ENCODE results near the gene XPO5.
A peak's percentile ranks its signal among the peaks of the same experiment; 100 is the strongest.
"Not testable (repeated sequence)": the region's sequence is repeated elsewhere in the genome, so short reads cannot be mapped to it uniquely, and the experiment has no call there.

Gene XPO5

DNA sequence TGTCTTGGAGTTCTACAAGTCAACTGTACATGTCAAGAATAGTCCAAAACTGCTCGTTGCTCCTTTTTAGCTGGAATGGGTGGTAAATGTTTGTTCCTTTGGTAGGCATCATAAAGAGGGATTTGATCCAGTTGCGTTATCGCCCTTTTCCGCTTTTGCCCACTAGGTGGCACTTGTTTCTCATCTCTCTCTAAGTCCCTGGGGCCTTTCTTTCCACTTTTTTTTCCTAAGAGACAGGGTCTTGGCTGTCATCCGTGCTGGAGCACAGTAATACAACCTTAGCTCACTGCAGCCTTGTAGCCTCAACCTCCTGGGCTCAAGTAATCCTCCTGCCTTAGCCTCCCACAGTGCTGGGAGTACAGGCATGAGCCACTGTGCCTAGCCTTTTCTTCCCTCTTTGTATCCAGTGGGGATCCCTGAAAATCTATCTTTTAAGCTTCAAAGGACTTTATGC lies 32.5 kb upstream of the XPO5 start:
- peaks cover 3% of the 10 kb centered on the region for H3K36me3 Mint-ChIP-seq
- no peak overlapping the region for H3K4me3 Mint-ChIP-seq
- no peak overlapping the region for H3K27ac Mint-ChIP-seq
- no peaks in the 10 kb centered on the region for H3K27me3 Mint-ChIP-seq
- H3K9me3 Mint-ChIP-seq (ENCODE audit: low read depth) = no peaks in the 10 kb centered on the region
- peaks cover 1% of the 10 kb centered on the region for H3K4me1 Mint-ChIP-seq (ENCODE audit: low read depth)

DNA sequence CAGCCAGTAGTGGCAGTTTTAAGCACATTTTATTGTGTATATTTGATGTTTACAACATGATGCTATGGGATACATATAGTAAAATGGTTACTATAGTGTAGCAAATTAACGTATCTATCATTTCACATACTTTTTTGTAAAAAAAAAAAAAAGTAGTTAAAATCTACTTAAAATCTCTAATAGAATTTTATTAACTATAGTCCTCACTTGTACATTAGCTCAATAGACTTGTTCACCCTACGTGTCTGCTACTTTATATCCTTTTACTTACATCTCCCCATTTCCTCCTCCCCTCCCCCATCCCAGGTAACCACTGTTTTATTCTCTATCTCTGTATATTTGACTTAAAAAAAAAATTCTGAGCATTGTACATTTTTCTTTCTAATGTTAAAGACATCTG lies 30.2 kb upstream of the XPO5 start:
- Mint-ChIP-seq H3K4me3 (no peak overlapping the region), H3K4me1 (ENCODE audit: low read depth) (peaks cover 1% of the 10 kb centered on the region), H3K9me3 (ENCODE audit: low read depth) (no peaks in the 10 kb centered on the region), H3K36me3 (peaks cover 6% of the 10 kb centered on the region), H3K27ac (no peak overlapping the region), H3K27me3 (no peaks in the 10 kb centered on the region)

DNA sequence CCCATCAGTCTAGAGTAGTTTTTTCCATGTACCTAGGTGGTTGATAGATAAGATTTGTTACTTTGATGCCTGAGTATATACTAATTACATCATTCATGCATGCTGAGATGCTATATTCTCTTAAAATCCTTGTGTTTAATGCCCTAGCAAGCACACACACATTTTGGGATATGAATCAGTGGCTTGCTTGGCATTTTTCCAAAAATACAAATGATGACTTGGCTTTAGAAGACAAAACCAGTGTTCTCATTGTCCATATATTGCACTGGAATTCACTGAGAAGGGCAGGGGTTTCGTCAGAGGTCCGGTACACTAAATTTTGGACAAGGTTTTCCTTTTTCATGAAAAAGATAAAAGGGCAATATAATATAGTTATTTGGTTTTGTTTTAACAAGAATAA lies 28.3 kb upstream of the XPO5 start:
- no peak overlapping the region for H3K4me3 Mint-ChIP-seq
- no peak overlapping the region for H3K27ac Mint-ChIP-seq
- H3K9me3 Mint-ChIP-seq (ENCODE audit: low read depth) = no peaks in the 10 kb centered on the region
- H3K36me3 Mint-ChIP-seq = peaks cover 8% of the 10 kb centered on the region
- no peaks in the 10 kb centered on the region for H3K27me3 Mint-ChIP-seq
- peaks cover 1% of the 10 kb centered on the region for H3K4me1 Mint-ChIP-seq (ENCODE audit: low read depth)

DNA sequence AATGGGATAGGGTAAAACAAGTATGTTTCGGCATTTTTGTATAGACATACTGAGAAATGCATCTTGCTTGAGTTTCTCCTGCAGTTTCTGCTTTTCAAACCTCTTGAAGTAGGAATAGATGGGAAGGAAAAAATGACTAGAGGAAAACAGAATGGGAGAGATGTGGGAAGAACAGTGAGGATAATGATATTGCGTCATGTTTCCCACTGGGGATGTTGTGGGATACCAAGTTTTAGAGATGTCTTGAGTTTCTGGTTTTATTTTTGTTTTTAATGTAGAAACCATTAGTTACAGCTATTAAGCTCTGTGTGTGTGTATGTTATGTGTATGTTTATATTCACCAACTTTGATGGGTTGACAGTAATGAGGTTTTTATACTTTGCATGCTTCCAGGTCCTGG lies 24.8 kb upstream of the XPO5 start:
- H3K4me3 Mint-ChIP-seq = no peak overlapping the region
- H3K27me3 Mint-ChIP-seq = no peaks in the 10 kb centered on the region
- H3K27ac Mint-ChIP-seq = no peak overlapping the region
- H3K4me1 Mint-ChIP-seq (ENCODE audit: low read depth) = no peaks in the 10 kb centered on the region
- peaks cover 8% of the 10 kb centered on the region for H3K36me3 Mint-ChIP-seq
- H3K9me3 Mint-ChIP-seq (ENCODE audit: low read depth) = no peaks in the 10 kb centered on the region

DNA sequence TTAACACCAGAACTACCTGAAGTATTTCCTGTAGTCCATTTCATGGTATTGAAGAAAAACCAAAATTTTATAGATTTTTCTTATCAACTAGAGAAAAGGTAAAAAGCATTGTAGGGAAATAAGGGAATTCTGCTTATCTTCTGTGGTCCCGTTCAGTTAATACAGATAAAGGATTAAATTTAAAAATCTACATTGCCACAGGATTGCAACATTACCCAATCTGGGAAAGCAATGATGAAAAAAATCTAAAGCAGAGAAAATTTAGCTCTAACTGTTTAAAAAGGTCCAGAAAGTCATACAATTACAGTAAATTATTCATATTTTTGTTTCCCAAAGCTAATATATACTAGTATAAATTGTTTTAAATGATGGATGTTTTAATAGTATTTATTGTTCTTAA lies 18.1 kb upstream of the XPO5 start:
- no peaks in the 10 kb centered on the region for H3K9me3 Mint-ChIP-seq (ENCODE audit: low read depth)
- no peaks in the 10 kb centered on the region for H3K27me3 Mint-ChIP-seq
- H3K27ac Mint-ChIP-seq = no peak overlapping the region
- no peak overlapping the region for H3K4me3 Mint-ChIP-seq
- peaks cover 1% of the 10 kb centered on the region for H3K4me1 Mint-ChIP-seq (ENCODE audit: low read depth)
- H3K36me3 Mint-ChIP-seq = peaks cover 10% of the 10 kb centered on the region

DNA sequence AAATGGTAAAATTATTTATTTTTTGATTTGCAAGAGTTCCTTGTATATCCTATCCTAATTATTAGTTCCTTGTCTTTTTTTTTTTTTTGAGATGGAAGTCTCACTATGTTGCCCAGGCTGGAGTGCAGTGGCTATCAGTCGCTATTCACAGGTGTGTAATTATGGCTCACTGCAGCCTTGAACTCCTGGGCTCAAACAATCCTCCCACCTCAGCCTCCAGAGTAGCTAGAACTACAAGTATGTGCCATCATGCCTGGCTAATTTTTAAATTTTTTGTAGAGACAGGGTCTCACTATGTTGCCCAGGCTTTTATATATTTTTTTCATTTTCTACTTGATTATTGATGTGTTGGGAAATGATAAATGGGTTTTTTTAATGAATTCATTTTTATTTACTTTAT lies 13.7 kb upstream of the XPO5 start:
- H3K4me3 Mint-ChIP-seq; H3K27me3 Mint-ChIP-seq; H3K9me3 Mint-ChIP-seq (ENCODE audit: low read depth); H3K27ac Mint-ChIP-seq; H3K36me3 Mint-ChIP-seq: not testable (repeated sequence)
- H3K4me1 Mint-ChIP-seq (ENCODE audit: low read depth) = peaks cover 11% of the 10 kb centered on the region

DNA sequence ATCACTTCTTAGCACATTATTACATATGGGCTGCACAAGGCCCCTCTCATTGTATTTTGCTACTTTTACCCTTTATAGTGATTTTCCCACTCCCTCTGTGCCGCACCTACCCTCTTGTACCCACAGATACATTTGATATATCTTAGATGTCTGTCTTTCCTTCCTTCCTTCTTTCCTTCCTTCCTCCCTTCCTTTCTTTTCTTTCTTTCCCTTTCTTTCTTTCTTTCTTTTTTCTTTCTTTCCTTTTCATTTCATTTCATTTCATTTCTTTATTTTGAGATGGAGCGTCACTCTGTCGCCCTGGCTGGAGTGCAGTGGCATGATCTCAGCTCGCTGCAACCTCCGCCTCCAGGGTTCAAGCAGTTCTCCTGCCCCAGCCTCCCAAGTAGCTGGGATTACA lies 12.4 kb upstream of the XPO5 start:
- Mint-ChIP-seq H3K9me3 (ENCODE audit: low read depth) (no peaks in the 10 kb centered on the region), H3K27ac (no peak overlapping the region), H3K4me3 (no peak overlapping the region), H3K27me3 (no peaks in the 10 kb centered on the region), H3K4me1 (ENCODE audit: low read depth) (peaks cover 25% of the 10 kb centered on the region), H3K36me3 (peaks cover 12% of the 10 kb centered on the region)

DNA sequence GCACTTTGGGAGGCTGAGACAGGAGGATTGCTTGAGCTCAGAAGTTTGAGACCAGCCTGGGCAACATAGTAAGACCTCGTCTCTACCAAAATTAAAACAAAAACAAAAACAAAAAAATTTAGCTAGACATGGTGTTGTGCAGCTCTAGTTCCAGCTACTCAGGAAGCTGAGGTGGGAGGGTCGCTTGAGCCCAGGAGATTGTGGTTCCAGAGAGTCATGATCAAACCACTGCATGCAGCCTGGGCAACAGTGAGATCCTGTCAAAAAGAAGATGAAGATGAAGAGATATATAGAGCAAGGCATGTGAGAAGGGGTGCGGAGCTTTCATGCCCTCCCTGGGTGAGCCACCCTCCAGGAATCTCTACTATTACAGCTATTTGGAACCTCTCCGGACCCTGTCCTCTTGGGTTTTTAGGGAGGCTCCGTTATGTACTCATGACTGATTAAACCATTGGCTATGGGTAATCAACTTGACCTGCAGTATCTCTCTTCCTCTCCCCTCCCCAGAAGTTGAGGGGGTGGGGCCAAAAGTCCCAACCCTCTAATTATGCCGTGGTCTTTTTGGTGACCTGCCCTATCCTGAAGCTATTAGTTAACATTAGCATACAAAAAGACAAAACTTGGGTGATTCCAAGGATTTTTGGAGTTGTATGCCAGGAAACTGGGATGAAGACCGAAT lies 9.2 kb upstream of the XPO5 start:
- Mint-ChIP-seq H3K9me3 (ENCODE audit: low read depth) (no peaks in the 10 kb centered on the region), H3K27me3 (no peaks in the 10 kb centered on the region), H3K4me3 (peak overlapping the region; percentile 45), H3K36me3 (peaks cover 7% of the 10 kb centered on the region), H3K4me1 (ENCODE audit: low read depth) (peaks cover 27% of the 10 kb centered on the region), H3K27ac (peak overlapping the region; percentile 81)

DNA sequence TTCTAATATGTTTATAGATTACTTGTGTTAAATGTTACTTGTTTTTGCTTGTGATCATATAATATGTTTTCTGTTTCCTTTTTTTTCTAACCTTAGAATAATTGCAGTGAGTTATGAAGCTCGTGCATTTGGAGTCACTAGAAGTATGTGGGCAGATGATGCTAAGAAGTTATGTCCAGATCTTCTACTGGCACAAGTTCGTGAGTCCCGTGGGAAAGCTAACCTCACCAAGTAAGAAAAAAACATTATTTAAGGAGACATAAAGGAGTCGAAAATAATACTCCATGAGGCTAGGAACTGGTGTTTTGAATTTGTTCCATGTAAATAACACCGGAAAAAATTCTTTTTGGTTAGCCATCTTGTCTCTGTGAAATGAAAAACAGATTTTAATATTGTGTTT lies 7.1 kb upstream of the XPO5 start:
- H3K4me1 Mint-ChIP-seq (ENCODE audit: low read depth) = peaks cover 41% of the 10 kb centered on the region

DNA sequence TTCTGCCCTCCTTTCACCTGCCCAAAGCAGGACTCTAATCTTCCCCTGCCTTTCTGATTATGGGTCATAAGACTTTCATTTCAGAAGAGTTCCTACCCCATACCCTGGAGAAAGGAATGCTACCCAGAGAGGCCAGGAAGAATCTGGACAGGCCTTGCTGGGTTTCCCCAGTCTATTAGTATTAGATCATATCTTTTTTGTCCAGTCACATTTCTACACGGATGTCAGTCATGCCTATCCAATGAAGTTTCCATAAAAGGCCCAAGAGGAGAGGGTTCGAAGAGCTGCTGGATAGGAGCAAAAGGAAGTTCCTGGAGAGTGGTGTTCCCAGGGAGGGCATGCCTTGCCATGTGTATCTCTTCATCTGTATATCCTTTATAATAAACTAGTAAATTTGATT lies 3.3 kb upstream of the XPO5 start:
- no peak overlapping the region for H3K27ac Mint-ChIP-seq
- no peaks in the 10 kb centered on the region for H3K9me3 Mint-ChIP-seq (ENCODE audit: low read depth)
- no peaks in the 10 kb centered on the region for H3K36me3 Mint-ChIP-seq
- peak overlapping the region; percentile 75 for H3K4me3 Mint-ChIP-seq
- H3K27me3 Mint-ChIP-seq = no peaks in the 10 kb centered on the region
- H3K4me1 Mint-ChIP-seq (ENCODE audit: low read depth) = peaks cover 38% of the 10 kb centered on the region

More for the DNA sequence above, 7.1 kb upstream of the XPO5 start:
- H3K27ac Mint-ChIP-seq = no peak overlapping the region
- H3K27me3 Mint-ChIP-seq = no peaks in the 10 kb centered on the region
- no peaks in the 10 kb centered on the region for H3K9me3 Mint-ChIP-seq (ENCODE audit: low read depth)
- H3K36me3 Mint-ChIP-seq = peaks cover 3% of the 10 kb centered on the region
- no peak overlapping the region for H3K4me3 Mint-ChIP-seq

DNA sequence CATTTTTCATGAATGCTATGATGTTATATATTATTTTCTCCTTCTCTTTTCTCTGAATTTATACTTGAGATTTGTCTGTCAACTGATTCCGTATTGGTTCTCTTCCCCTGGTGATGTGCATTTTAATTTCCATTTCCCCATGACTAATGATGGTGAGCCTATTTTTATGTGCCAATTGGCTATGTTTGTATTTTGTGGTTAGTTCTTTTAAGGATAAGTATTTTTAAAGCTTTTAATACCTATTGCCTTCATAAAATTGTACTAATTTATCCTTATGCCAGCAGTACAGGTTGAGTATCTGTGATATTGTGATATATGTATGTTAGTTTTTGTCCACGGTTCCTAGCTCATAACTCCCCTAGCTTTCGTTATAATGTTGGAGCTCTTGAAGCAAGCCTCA lies 2.9 kb upstream of the XPO5 start:
- no peaks in the 10 kb centered on the region for H3K27me3 Mint-ChIP-seq
- H3K4me1 Mint-ChIP-seq (ENCODE audit: low read depth) = peaks cover 34% of the 10 kb centered on the region
- no peaks in the 10 kb centered on the region for H3K36me3 Mint-ChIP-seq
- peak overlapping the region; percentile 75 for H3K4me3 Mint-ChIP-seq
- H3K9me3 Mint-ChIP-seq (ENCODE audit: low read depth) = no peaks in the 10 kb centered on the region
- peak overlapping the region; percentile 13 for H3K27ac Mint-ChIP-seq

DNA sequence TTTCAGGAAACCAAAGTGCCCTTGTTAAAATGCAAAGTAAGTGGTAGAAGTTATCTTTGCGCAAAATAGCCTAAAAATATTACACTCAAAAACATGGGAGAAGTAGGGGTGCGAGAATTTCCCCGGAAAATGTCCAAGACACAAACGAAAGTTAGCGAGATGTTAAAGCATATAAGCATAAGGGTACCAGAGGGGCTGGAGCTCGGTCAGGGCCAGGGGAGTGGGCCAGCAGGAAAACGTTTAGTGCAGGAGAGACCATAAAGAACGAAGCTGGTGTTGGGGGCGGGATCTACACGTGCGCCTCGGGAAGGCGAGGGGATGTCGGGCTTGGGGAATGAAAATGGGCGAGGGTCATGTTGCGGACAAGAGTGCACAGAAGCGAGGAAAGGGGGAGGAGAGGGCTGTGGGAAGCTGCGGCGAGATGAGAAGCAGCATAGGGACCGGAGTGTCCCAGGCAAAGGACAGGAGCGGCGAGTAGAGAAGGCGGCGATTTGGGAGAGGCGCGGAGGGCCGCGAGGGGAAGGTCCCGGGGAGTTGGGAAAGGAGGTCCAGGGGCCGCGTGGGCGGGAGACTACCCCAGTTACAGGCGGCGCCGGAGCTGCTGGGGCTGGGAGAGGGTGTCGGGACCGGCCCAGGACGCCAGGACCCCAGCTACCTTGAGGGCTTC lies 600 bp downstream of the XPO5 start:
- no peaks in the 10 kb centered on the region for H3K9me3 Mint-ChIP-seq (ENCODE audit: low read depth)
- peaks cover 9% of the 10 kb centered on the region for H3K36me3 Mint-ChIP-seq
- H3K4me1 Mint-ChIP-seq (ENCODE audit: low read depth) = peaks cover 39% of the 10 kb centered on the region
- H3K27ac Mint-ChIP-seq = peak overlapping the region; percentile 89
- H3K4me3 Mint-ChIP-seq = peak overlapping the region; percentile 98
- no peaks in the 10 kb centered on the region for H3K27me3 Mint-ChIP-seq

DNA sequence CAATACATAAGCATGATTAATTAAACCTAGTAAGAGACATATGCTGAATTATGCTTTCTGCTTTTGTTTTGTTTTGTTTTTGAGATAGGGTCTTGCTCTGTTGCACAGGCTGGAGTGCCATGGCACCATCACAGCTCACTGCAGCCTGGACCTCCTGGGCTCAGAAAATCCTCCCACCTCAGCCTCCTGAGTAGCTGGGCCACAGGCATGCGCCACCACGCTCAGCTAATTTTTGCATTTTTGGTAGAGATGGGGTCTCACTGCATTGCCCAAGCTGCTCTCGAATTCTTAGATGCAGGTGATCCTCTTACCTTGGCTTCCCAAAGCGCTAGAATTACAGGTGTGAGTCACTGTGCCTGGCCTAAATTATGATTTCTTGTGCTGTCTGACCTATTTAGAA lies 3.8 kb downstream of the XPO5 start:
- no peaks in the 10 kb centered on the region for H3K9me3 Mint-ChIP-seq (ENCODE audit: low read depth)
- peak overlapping the region; percentile 36 for H3K27ac Mint-ChIP-seq
- H3K4me1 Mint-ChIP-seq (ENCODE audit: low read depth) = peaks cover 19% of the 10 kb centered on the region

DNA sequence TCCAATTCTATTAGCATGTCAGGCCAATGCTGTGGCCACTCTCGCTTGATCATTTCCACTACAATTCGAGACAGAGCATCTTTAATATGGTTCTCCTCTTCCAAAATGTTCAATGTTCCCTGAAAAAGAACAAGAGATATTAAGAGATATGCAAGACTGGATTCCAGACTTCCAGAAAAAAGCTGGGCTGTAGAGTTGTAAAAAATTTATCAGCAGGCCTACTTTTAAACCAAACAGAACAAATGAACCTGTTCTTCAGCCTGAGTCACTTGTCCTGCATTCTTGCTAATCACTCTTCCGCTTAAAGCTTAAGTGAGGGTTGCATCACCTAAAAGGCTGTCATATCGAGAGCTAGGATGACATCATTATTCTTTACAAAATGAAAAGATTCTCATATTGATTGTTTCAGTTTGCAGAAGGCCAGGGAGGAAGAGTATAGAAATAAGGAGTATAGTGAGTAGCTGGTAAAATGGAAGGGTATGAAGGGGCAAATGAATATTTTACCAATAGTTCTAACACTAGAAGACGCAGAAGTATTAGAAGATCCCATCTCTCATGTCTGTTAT lies 4.9 kb downstream of the XPO5 start:
- peaks cover 15% of the 10 kb centered on the region for H3K36me3 Mint-ChIP-seq
- peaks cover 19% of the 10 kb centered on the region for H3K4me1 Mint-ChIP-seq (ENCODE audit: low read depth)
- H3K9me3 Mint-ChIP-seq (ENCODE audit: low read depth) = no peaks in the 10 kb centered on the region
- no peaks in the 10 kb centered on the region for H3K27me3 Mint-ChIP-seq
- peak overlapping the region; percentile 67 for H3K27ac Mint-ChIP-seq
- no peak overlapping the region for H3K4me3 Mint-ChIP-seq

More for the DNA sequence above, 3.8 kb downstream of the XPO5 start:
- Mint-ChIP-seq H3K27me3 (no peaks in the 10 kb centered on the region), H3K4me3 (no peak overlapping the region), H3K36me3 (peaks cover 15% of the 10 kb centered on the region)

DNA sequence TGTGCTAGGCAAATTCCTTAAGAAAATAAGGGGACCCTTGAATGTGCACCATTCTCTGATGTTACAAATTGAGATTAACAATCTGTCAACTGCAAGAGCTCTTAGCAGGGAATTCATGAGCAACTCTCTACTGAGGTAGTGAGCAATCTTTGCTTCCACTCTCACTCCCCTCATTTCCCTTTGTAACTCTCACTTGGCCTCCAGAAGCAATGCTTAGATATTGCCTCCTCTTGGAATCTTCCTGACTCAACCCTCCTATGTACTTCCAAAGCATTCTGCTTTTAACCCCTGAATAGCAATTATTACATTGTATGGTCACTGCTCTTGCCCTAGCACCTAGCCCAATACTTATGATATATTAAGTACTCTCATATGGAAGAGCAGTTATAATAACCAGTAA lies 16.5 kb downstream of the XPO5 start:
- H3K9me3 Mint-ChIP-seq (ENCODE audit: low read depth) = no peaks in the 10 kb centered on the region
- H3K4me3 Mint-ChIP-seq = no peak overlapping the region
- H3K27me3 Mint-ChIP-seq = no peaks in the 10 kb centered on the region
- no peaks in the 10 kb centered on the region for H3K4me1 Mint-ChIP-seq (ENCODE audit: low read depth)
- H3K27ac Mint-ChIP-seq = no peak overlapping the region
- H3K36me3 Mint-ChIP-seq = peaks cover 12% of the 10 kb centered on the region

Data from activated naive CD8-positive, alpha-beta T cell (primary cell).